B cell (primary cell): ENCODE data around the gene GPRC5B.

Experiments used
- CTCF ChIP-seq: fragments of 200-600 bp; IDR thresholded peaks from one replicate; pipeline ENCODE4 v1.8.0; 2022; ENCODE audit warnings: antibody characterized with exemption, mild to moderate bottlenecking
- EZH2 ChIP-seq: IDR thresholded peaks from 2 replicates; pipeline ENCODE4 v1.6.1; 2012; ENCODE audit warnings: borderline replicate concordance, low read depth, mild to moderate bottlenecking, moderate library complexity, low read length; ENCODE audit not compliant: insufficient read depth, poor library complexity, severe bottlenecking

- TF ChIP-seq CTCF: no peak
- no peak for TF ChIP-seq EZH2
Measured at GRCh38 chr16:19841184-19841583, 43.5 kb downstream of the GPRC5B start.
